GM21447 (cell line): ENCODE measurements around the gene MAP3K5.
"Not testable (repeated sequence)": the region's sequence is repeated elsewhere in the genome, so short reads cannot be mapped to it uniquely, and the experiment has no call there.

Source experiments
- ATAC-seq: cut with Tn5 transposase; IDR thresholded peaks from one replicate; pipeline ENCODE4 v1.9.1; 2021; ENCODE audit not compliant: unreplicated experiment

MAP3K5 gene

DNA sequence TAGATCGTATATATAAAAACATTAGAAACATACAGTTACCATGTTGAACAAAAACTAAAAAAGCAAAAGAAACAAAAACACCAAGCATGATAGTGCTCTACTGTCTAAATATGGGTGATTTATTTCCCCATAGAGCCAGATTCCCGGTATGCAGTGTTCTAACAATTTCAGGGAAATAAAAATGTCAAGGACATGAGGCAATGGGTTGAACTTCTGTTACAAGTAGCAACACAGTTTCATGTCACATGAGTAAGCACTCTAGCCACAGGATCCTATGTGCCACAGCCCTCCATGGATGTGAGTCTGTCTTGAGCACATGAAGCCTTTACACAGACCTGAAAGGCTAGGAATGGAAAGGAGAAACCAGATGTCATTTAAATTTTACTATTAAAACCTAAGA is 96.0 kb downstream of the MAP3K5 start:
- ATAC-seq = no peak

DNA sequence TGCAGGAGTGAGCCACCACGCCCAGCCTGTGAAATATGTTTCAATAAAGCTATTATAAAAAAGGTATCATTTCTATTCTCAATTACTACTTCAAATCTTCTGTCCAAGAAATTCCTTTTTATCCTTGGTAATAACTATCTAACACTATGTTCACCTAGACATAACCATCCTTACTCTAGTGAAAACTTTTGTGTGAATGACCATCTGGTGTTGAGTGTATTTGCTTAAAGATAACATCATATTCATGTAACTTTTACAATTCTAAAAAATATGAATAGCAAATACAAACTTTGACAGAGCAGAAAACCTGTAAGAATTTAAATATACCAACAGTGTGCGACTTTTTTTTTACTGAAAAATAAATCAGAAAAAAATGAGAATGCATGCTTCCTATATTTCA is 96.9 kb downstream of the MAP3K5 start:
- ATAC-seq = no peak

DNA sequence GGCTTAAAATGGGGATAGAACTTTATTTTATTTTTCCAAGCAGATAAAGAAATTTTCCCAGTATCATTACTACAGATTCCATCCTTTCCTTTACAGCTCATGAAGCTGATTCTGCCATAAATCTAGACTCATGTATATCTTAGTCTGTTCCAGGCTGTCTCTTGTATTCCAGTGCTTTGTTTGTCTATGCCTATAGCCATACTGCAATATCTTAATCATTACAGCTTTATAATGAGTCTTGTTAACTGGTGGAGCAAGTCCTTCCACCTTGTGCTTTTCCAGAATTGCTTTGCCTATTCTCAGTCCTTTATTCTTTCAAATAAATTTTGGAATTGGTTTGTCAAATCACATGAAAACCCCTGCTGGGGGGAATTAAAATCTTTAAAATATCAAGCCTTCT is 99.2 kb downstream of the MAP3K5 start:
- no peak for ATAC-seq

DNA sequence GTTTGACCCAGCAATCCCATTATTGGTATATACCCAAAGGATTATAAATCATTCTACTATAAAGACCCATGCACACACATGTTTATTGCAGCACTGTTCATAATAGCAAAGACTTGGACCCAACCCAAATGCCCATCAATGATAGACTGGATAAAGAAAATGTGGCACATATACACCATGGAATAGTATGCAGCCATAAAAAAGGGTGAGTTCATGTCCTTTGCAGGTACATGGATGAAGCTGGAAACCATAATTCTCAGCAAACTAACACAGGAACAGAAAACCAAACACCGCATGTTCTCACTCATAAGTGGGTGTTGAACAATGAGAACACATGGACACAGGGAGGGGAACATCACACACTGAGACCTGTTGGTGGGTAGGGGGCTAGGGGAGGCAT is 104.4 kb downstream of the MAP3K5 start:
- ATAC-seq = not testable (repeated sequence)

DNA sequence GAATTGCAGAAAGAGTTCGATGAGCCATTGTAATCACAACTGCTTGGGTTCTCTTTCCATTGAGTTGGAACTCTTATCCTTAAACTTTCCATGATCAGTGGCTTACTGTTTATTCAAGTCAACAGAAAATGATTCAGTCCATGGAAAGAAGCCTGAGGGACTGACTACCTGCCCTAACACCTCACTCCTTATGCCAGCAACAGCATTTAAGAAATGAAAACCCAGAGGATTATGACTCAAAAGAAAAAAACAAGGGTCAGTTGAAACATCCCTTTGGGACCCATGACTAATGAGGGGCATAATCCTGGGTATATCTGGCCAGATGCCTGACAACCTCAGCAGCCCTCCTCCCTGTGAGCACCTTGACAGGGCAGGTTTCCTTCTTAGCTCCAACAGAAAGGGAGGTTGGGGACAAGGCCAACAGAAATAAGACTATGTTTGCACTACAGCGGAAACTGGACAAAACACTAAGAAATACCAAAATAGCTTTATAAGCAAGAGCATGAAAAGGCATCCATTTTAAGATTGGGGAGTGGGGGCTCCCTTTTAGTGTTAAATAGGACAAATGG is 106.7 kb downstream of the MAP3K5 start:
- no peak for ATAC-seq

DNA sequence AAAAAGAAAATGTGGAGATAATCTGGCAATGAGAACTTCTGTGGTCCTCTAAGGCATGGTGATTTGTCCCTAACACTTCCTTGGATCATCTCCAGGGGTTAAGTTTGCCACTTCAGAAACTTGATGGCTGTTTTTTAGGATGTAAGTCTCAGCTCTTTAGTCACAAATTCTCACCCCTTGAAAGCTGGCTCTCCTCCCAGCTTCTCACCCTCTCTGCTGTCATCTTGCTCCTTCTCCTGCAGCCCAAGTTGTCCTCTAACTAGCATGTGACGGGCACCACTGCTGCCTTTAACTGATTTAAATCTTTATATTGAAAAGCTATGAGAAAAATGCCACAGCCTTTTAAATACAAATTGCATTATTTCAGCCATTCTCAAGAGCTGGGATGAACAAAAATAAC is 107.8 kb downstream of the MAP3K5 start:
- ATAC-seq = no peak

DNA sequence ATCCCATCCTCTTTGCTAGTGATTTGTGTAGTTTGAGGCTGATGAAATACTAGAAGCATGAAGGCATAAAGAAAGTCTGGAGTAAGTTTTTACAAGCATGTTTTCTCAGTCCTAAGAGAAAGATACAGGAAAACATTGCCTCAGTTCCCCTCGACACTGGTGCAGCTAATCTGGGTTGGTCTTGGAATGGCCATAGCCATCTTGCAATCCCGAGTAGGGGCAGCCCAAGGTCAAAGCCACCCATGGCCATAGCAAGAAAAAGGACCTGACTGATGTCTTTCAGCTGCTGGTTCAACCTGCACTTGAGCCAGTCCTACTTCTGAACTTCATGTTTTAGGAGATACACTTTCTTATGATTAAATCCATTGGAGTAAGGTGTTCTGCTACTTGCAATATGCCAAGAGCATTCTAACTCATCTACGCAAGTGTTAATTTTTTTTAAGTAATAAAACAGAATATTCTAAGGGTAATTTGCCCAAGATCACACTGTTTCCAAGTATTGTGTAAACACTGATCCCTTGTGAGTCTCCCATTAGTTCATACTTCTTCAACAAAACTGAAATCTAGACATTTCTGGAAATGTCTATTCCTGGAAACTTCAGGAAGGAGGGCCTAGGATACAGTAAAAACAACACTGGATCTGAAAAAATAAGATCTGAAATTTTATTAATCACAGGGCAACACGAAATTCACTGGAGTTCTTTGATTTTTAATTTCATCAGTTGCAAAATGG is 108.9 kb downstream of the MAP3K5 start:
- no peak for ATAC-seq

DNA sequence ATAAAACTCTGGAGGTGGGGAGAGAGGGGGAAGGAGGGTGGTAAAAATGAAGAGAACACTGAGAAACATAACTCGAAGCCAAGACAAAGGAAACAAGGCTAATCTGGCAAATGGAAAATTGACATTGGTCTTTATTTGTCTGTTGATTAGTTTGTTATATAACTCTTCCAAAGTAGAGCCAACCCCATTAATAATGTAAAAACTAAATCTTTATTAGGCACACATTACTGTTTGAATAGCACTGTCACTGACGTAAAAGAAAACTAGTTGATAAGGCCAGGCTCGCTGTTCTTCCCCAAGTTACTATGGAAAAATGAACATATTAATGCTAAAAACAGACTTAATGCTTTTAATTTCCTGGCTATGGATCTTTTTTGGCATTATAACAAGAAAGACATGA is 110.0 kb downstream of the MAP3K5 start:
- ATAC-seq = no peak

DNA sequence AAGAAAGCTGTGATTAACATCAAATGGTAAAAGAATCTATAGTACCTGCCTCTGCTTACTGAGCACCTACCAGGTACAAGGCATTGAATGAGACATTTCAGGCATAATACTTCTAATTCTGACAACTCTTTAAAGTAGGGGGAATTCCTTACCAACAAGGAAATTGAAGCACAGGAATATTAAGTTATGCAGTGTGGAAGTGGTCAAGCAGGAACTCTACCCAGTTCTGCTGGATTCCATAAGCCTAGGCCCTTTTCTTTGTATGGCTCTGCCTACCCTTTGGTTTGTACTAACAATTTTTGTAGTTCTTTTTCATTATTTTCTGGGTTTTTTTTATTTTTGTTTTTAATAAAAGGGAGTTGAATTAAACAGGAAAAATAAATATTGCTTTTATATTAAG is 114.5 kb downstream of the MAP3K5 start:
- no peak for ATAC-seq

DNA sequence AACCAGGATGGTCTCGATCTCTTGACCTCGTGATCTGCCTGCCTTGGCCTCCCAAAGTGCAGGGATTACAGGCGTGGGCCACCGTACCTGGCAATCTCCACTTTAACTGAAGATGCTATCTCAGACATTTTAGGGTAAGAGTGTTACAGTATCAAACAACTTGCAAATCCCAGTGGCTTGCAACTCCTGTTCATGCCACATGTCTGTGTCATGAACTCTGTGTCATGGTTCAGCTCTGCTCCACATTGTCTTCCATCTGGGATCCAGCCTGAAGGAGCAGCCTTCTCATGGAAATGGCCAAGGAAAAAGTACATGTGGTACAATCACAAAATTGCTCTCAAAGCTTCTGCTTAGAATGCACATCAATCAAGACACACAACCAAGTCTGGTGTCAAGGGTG is 114.9 kb downstream of the MAP3K5 start:
- ATAC-seq = no peak

DNA sequence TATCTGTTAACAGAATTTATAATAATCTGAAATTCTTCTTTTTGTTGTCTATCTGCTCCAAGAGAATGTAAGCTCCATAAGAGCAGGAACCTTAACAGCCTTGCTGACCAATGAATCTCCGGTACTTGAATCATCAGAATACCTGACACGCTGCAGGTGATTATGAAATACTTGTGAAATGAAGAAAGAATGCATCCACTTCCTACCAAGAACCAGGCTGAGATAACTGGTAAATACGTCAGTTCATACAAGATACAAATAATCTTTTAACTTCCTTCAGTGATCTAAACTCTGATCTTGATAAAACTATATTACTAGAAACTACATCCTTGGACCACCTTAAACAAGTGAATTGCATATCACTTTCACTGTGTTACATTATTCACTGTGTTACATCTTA is 116.2 kb downstream of the MAP3K5 start:
- ATAC-seq = no peak

DNA sequence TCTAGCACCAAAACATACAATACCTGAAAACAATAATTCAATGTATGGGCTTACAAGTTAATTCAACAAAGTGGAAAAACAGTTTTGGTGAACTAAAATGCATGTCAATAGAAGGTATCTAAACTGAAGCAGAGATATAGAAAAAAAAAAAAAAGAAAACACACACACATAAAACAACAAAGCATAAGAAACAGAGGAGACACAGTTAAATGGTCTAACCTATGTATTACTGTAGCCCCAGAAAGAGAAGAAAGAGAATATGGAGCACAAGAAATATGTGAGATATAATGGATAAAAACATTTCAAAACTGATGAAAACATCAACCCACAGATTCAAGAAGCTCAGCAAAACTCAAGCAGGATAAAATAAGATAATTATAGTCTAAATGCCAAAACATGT is 118.7 kb downstream of the MAP3K5 start:
- ATAC-seq = no peak

DNA sequence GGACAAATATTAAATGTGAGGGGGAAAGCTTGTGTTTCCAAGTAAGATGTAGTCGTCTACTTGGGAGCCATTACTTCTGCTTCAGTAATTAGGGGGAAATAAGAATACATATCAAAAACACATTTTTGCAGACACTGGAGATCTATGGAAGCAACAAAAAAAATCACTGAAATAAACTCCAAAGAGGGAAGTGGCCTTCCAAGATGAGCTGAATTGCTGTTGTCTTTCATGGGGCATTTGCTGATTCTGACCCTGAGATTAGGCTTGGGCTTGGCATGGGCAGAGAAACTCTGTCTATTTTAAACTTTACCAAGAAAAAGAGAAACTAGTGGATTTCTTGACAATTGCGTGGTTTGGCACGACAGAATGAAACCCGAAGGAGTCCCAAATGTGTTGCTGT is 120.1 kb downstream of the MAP3K5 start:
- no peak for ATAC-seq

DNA sequence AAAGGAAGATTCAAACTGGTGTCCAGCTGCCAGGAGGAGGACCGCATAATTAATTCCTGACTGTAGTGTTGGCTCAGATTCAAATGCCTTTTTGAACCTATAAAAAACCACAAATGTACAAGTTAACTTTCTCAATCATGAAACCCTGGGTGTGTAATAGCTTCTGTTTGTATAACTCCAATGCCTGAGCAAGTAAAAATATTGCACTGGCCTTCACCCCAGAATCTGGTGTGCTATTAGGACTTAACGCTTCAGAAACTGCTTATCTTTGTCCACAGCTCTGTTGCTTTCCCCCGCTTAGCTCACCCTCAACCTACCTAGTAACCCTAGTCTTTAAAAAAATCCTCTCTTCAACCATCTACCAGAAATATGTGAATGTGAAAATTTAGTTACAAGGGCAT is 123.0 kb downstream of the MAP3K5 start:
- no peak for ATAC-seq

DNA sequence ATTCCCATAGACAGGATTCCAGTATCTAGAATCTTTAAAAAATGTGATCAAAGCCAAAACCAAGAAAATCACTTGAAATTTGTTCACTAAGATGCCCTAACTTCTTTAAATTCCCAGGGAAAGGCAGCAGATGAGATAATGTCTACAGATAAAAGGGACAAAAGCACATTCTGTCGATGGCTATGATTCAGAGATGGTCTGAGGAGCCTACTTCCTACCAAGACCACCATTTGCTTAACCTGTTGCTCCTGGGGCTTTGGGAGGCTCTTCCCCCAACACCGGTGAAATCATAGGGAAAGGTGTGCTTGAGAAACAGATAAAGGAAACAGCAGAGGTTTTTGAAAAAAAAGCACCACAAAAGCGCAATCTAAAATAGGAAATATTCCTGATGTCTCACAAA is 123.7 kb downstream of the MAP3K5 start:
- no peak for ATAC-seq

DNA sequence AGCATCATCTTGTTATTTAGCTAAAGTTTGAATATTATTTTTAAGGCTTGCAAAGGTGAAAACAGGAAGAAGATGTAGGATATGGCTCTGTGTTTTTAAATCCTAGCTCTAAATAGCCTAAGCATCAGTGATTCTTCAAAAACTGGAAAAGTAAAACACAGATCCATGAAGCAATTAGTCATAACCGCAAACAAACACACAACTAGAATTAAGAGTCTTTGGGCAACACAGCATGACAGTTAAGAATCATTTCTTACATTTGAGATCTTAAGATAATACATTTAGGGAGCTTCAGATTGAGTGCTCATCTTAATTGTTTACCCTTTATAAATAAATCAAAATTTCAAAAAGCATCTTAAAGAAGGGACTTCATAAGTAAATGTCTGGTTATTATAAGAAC is 126.2 kb downstream of the MAP3K5 start:
- ATAC-seq = no peak

DNA sequence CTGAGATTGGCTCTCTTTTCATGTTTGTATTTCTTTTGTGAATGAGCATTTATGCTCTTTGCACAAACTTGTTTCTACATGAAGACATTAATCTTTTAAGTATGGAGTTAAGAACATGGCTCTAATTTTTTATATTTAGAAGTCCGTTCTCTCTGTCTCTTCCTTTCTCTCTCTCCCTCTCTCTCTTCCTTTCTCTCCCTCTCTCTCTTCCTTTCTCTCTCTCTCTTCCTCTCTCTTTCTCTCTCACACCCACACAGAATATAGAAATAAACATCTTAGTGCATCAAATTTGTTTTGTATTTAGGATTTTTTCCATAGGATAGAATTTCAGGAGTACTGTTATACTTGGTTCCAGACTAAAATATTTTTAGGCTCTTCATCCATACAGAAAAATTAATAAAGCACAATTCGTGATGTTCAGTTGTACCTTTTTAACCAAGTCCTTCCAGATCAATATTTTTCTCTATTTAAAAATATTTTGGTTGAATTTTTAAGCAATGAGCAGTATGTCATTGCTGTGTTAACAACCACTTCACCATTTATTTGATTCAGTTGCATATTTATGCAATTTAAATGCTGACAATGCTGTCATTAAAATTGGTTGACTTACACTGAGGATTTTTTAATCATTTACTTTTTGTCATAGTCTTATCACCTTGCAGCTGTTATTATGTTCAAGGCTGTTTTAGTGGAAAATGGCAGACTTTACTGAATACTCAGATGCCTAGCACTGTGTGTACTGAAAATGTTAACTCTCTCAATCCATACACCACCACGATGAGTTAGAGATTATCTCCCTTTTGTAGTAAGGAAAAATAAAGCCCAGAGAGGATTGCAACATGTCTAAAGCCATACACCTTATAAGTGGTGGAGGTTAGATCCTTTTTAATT is 129.7 kb downstream of the MAP3K5 start:
- ATAC-seq = no peak

DNA sequence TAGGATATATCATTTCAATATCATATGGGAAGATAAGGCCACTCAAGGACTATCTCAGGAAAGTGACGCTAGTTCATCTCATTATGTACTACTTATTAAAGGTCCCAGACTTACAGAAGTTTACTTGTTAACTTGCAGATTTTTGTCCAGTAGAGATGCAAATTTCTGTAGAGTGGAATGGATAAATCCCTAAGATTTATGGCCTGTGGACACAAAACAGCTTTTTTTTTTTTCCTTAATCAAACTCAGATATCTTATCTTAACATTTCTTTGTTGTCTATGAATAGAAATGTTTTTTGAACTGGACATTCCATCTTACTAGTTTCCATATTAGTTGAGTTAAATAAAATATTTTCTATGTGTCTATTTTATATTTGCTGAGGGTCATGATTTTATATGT is 131.6 kb downstream of the MAP3K5 start:
- ATAC-seq = no peak

DNA sequence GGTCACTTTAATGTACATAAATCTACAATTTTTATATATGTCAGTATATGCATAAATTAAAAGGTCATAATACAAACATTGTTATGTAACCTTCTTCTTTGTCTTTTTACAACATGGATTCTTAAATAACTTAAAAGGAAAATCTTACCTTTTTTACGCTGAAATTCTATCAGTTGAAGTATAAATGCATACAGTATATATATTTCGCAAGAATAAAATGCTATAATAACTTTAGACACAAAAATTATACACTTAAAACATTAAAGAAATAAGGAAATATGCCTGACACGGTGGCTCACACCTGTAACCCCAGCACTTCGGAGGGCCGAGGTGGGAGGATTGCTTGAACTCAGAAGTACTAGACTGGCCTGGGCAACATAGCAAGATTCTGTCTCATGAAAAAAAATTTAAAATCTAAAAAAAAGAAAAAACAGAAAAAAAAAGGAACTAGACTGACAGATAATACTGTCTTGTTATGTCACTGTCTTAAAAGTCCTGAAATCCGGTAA is 132.2 kb downstream of the MAP3K5 start:
- ATAC-seq = no peak

DNA sequence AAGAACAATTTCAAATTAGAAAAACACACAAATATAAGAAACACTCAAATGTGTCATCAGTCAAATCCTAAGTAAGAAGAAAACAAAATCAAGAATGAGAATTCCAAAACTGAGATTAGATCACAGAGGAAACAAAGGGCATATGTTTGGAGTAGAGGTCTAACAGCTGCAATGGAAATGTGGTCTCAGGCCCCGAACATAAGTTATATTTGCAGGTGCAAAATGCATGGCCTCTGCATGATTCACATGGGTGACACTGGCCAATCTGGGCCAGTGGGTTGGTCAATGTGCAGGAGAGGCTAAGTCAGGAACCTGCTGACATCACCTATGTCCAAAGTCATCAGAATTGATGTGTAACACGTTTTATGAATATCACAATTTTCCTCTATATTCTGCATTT is 133.6 kb downstream of the MAP3K5 start:
- no peak for ATAC-seq

DNA sequence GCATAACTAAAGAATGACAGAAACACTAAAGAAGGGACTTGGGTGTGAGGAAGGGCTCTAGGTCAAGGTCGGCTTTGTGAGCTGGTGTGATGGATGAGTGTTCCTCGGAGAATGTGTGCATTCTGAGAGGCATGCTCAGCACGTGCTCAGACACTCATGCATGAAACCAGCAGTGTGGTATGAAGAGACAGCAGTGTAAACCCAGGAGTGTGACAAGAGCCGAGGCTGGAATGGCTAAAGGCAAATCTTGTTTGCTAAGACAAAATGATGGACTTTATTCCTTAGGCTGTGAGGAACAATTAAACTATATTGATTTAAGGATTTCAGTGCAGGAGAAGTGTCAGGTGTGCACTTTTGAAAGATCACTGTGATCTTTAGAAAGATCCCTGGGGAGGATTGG is 134.6 kb downstream of the MAP3K5 start:
- no peak for ATAC-seq

DNA sequence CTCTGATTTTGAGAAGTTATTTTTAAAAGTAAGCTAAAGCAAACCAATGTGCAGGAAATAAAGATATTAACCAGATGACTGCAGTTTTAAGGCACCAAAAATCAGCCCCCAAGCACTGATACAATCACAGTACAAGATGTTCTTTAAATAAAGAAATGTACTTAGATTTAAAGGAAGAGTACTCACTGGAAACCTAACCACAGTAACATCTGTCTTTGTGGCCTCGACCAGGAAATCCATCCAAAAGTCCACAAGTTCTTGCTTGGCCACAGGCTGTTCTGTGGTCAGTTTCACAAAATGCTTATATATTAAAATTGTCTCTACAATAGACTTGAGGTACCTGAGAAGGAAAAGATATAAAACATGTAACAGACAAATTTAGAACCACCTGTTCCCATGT is 136.2 kb downstream of the MAP3K5 start:
- no peak for ATAC-seq
